HG03460 (cell line): ENCODE data around the gene PLA2G6.
"Not testable (repeated sequence)": the region's sequence is repeated elsewhere in the genome, so short reads cannot be mapped to it uniquely, and the experiment has no call there.

Source experiments
- ATAC-seq: cut with Tn5 transposase; IDR thresholded peaks from one replicate; pipeline ENCODE4 v1.9.1; 2021; ENCODE audit not compliant: unreplicated experiment

The PLA2G6 gene

DNA sequence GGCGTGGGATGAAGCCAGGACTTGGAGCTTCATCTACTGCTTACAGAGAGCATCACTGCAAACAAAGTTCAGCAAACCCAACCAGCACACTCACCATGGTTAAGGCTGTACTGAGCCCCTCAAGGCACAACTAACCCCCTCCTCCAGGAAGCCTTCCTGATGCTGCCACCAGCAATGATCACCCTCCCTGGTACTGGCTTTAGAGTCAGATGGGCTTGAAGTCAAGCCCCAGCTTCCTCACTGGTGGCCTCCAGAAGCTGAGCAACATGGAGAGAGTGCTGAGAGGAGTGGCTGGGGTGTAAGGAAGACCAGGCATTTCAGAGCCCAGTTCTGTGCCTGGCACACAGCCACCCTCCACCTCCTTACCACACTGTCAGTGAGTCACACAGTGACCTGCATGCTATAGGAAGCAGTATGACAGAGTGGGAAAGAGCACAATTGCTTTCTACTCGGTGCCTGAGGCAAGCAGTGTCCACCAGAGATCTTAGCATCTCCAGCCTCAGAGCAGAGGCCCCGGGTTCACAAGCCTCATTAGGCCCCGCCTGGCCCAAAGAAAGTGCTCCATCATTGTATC lies 46.4 kb downstream of the PLA2G6 start:
- no peak for ATAC-seq

DNA sequence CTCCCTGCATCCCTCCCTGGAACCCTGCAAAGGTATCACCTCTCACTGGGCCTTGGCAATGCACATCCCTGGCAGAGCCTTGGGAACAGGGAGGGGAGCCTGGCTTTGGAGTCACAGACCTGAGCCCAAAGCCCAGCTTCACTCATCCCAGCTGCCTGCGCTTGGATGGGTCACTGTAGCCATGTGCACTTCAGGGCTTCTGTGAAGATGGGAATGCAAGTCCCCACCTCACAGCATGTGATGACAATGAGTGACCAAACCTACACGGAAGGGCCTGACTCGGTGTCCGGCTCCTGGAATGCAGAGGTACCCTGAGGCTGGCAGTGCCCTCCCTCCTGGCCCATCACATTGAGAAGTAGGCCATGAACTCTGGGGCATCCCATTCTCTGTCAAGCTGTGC lies 48.3 kb downstream of the PLA2G6 start:
- no peak for ATAC-seq

DNA sequence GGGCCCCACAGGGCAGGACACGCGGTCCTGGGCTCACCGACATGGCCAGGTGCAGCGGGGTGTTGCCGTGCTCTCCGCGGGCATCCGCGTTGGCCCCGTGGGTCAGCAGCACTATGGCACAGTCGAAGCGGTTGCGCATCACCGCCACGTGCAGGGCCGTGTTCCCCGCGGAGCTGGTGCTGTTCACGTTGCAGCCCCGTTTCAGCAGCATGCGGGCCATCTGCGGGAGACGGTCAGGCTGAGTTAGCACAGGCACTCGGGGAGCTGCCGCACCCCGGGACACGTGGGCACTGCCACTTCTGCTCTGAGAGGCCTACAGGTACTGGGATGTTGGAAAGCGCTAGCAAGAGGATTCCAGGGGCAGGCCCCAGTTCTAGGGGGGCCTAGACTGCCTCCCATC lies 48.8 kb downstream of the PLA2G6 start:
- ATAC-seq, result no peak

DNA sequence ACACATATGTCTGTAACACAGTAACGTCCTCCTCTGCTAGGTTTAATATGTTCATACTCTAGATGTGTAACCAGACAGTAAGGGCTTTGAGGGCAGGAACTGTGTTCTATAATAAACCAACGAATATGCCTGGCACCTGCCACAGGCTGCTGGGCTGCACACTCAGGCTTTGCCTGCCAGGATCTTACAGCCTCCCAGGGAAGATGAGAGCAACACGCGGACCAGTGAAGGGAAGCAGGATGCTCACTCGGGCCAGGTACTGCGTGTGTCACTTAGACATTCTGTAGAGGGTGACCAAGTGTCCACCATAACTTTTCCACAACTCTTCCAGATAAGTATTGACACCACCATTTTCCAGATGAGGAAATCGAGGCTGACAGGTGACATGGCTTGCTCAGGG lies 49.5 kb downstream of the PLA2G6 start:
- no peak for ATAC-seq

DNA sequence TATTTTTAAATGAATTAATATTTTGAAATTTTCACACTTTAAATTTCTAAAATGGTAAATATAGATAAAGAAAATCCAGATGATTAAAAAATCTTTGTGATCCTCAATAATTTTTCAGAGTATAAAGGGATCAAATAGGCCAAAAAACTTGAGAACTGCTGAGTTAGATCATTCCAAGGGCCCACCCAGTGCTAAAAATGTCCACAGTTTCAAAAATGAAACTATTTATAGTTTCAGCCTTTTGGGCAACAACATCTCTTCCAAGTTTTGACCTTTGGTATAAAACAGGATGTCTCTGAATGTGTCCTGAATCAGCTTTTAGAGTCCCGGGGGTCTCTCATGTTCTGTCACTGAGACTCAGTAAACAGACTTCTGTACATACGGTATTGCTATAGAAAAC lies 50.2 kb downstream of the PLA2G6 start:
- ATAC-seq, result no peak

DNA sequence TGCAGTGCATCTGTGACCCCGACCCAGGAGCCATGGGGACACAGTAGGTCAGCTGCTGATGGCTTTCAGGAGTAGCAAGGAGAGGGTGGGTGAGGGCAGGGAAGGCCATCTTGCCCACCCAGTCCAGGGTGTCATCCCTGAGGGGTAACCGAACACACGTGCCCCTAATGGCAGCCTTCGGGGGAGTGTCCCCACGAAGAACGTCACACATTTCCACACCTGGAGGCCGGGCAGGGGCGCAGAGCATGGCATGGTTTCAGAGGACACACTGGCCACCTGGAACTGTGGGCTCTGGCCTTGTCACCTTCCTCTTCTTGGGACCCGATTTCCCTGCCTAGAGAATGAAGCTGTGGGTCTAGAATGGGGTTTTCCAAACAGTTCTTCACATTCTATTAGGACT lies 51.8 kb downstream of the PLA2G6 start:
- no peak for ATAC-seq

DNA sequence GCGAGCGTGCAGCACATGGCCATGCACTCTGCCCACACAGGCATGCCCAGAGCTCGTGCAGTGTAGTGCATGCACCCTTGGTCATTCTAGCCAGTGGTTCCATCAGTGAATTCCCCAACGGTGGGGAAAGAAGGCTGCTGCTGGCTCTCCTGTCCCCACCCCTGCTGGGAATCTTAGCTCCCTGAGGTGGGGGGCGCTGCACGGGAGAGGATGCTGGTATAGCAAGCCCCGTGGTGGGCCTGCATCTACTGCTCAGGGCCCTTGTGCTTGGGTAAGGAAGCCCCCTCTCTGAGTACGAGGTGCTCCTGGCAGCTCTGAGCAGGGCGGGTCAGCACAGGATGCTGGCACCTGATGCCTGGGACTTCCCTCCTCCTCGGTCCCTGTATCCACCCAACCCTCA lies 52.6 kb downstream of the PLA2G6 start:
- no peak for ATAC-seq

DNA sequence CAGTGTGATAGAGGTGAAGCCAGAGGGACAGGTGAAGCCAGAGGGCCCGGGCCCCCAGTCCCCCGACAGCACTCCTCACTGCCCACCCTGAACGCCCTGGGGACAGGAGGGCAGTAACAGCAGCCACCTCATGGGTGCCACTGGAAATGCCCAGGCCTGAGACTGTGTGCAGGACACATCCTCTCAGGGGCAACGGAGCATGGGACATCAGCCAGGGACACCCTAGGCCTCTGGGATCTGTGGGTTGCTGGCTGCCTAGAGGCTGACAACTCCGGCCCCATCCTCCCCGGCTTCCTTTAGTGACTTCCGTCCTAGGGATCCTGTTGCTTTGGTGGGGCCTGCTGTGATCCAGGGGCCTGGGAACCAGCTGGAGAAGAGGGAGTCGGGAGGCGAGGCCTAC lies 53.8 kb downstream of the PLA2G6 start:
- no peak for ATAC-seq

DNA sequence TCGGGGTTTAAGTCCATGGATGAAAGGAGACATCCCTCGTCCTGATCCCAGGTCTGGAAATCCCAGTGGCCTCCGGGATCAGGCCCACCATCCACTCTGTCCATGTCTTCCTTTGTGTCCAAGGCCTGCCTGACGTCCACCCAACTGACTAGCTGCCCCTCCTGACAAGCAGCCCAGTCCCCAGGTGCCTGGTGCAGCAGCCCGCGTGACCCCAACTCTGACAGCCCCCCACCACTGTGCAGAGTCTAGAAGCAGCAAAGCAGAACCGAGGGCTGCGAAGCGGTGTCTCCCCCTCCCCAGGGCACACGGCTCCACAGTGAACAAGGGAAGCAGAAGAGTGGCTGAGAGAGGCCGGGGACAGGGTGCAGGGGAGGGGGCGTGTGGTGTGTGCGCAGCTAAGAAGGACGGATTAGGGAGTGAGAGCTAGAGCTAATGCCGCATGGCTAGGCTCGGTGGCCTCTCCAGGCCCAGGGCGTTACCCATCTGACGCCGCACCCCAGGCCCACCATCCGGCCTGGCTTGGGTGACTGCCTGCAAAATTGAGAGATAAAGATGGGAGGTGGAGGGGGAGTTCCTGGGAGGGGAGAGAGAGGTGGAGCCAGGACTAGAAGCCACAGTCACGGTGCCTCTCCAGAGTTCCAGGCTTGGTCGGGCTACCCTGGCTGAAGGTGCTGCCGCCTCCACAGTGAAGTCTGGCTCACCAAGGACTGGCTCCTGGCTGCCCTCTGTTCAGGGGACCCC lies 54.5 kb downstream of the PLA2G6 start:
- no peak for ATAC-seq

DNA sequence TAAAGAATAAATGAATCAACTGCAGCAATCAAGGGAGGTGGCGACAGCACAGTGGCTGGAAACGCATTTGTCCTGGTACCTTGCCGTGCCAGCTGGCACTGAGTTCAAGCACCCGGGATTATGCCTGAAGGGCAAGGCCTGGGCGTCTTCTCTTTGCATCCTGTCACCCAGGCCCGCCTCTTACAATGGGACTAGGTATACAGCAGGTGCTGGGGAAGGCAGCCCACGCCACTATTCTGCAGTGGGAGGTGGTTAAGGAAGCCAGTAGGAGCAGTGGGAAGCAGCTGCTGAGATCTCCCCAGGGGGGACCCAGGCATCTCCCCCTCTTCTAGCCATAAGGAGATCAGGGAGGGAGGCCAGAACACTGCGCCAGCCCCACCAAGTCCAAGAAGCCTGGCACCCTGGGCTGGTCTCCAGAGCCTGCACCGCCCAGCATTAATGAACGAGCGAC lies 55.9 kb downstream of the PLA2G6 start:
- ATAC-seq, result no peak

DNA sequence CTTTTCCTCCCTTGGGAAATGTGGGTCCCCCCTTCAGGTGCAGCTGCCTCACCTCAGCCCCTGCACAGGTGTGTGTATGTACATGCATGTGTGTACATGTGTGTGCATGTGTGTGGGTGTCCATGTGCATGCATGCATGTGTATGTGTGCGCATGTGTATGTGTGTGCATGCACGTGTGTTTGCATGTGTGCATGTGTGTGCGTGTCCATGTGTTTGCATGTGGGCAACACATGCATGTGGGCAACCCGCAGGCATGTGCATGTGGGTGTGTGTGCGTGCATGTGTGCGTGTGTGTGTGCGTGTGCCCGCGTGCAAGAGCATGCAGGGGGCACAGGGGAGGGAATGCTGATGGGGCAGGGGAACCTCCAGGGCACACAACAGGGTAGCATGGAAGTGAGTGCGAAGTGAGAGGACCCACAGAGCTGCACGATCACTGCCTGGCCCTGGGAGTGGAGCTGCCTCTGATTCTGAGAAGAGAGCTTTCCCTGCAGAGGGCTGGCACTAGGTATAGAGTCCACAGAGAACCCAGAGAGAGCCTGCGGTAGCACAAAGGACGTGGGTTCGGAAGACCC lies 56.5 kb downstream of the PLA2G6 start:
- no peak for ATAC-seq

DNA sequence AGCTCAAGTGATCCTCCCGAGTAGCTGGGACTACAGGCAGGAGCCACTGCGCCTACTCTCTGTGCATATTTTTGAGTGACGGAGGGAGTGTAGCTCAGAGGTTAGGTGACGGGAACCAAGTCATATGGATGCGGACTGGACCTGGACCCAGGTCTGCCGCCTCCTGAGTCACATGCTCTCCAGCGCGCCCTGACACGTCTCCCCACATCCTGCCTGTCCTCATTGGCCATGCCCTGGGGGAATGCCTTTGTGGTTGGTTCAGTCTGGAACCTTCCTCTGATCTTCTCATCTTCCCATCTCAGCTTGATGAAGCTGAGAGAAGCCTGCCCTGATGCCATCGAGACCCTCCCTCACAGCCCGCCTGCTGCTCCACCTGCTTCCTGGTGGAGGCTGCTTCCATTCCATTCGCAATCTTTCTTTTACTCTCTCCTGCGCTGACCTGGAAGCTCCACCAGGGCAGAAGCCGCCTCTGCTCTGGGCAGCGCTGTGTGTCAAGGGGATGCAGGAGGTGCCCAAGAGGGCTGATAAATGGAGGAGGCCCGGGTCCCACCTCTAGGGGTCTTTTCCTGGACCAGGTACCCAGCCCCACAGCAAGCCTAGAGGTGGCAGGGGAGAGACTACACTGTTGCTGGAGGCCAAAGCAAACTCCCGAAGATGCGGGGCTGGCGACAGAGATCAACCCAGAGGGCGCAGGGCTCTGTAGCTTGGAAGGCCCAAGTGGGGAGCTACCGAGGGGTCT lies 57.2 kb downstream of the PLA2G6 start:
- no peak for ATAC-seq

DNA sequence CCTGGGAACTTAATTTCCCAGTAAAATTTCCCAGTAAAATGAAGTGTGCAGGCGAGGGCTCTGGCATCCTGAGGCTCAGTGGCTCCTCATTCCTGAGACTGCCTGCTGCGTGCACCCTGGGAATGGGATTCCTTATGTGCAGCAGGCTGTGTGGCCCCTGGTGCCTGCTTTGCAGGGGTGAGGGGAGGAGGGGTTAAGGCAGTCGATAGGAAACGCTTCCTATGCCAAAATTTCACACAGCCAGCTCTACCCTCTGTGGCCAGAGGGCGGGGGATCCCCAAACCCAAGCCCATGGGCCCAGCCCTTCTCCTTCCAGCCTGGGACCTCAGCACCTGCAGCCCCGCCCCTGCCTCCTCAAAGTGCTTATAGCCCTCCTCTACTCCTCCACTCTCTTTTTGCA lies 59.0 kb downstream of the PLA2G6 start:
- no peak for ATAC-seq

DNA sequence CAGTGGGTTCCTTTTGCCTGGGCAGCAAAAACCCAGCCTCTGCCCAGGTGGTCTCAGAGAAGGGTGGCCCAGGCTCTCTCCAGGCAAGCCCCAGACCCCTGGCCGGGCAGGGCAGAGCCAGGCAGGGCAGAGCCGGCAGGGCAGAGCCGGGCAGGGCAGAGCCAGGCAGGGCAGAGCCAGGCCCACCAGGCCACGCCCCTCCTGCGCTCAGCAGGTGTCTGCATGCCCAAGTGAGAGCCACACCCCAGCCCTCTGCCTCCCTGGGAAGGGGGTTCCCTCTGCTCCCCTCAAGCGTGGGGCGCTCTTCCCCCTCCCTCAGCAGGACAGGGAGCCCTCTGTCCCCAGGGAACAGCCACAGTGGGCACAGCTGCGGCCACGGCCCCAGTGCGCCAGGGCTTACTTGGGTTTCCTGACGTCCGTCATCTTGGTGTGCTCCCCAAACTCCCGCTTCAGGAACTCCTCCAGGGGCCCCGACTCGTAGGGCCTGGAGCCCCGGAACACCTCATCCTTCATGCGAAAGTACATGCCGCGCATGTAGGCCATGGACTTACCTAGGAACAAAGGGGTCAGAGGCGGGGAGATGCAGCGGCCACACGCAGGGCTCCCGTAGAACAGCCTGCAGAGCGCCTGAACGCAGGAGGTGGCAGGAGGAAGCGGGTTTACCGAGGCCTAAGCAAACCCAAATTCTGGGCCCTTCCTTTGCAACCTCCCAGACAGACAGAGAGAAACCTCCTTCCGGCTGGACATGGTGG lies 61.1 kb downstream of the PLA2G6 start:
- ATAC-seq, result no peak

DNA sequence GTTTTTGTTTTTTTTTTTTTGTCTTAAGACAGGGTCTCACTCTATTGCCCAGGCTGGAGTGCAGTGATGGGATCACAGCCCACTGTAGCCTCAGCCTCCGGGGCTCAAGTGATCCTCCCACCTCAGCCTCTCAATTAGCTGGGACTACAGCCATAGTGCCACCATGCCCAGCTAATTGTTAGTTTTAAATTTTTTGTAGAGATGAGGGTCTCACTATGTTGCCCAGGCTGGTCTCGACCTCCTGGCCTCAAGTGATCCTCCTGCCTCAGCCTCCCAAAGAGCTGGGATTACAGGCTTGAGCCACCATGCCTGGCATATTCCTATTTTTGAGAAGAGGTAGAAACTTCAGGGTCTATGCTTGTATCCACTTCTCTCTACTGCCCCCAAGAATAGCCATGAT lies 62.9 kb downstream of the PLA2G6 start:
- ATAC-seq, result not testable (repeated sequence)

DNA sequence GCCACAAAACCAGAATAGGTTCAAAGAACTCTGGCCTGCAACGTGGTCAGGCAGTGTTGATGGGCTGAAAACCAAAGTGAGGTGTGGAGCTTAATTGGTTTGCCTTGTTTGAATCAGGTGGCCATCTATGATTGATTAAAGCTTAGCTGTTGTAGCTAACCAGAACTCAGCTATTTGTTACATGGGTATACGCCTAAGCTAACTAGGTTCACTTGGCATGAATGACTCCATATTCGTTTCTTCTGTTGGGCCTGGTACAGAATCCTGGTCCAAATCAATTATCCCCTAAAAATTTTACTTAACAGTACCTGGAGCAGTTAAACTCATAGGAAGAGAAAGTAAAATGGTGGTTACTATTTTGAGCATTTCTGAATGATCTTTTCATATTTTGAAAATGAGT lies 63.4 kb downstream of the PLA2G6 start:
- no peak for ATAC-seq

DNA sequence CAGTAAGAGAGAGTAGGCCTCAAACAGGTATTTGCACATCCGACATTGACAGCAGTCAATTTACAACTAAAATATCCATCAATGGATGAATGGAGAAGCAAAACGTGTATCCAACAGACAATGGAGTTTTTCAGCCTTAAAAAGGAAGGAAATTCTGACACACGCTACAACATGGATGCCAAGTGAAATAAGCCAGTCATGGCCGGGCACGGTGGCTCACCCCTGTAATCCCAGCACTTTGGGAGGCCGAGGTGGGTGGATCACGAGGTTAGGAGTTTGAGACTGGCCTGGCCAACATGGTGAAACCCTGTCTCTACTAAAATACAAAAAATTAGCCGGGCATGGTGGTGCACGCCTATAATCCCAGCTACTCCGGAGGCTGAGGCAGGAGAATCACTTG lies 64.1 kb downstream of the PLA2G6 start:
- not testable (repeated sequence) for ATAC-seq

DNA sequence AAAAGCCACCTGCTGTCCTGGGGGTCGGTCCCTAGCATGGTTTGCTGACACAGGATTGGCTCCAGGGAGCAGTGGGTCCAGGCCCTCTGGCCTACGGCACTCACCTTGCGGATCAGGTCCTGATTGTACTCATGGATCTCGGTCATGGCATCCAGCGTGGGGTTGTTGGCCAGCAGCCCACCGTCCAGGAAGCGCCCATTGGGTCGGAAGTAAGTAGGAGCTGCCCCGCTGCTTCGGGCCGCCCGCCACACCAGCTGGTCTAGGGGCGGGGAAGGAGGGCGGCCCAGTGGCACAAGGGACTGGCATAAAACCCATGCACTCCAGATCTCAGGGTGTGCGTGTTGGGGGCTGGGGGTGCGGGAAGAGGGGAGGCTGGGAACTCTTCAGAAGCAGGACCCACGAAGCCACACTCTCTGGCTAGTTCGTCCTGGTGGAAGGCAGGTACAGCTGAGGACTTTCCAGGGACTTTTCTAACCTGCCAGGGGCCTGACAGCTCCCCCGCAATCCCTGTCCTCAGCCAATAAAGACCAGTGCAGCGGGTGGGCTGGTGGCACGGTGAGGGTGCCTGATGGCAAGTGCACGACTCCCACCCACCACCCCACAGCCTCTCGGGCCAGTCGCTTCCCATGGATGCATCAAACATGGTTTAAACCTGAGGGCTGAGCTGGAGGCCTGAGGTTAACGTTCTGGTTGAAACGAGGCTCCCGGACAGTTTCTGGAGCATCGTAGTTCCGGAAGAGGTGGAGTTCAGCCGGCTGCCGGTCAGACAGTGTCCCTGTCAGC lies 66.0 kb downstream of the PLA2G6 start:
- no peak for ATAC-seq

DNA sequence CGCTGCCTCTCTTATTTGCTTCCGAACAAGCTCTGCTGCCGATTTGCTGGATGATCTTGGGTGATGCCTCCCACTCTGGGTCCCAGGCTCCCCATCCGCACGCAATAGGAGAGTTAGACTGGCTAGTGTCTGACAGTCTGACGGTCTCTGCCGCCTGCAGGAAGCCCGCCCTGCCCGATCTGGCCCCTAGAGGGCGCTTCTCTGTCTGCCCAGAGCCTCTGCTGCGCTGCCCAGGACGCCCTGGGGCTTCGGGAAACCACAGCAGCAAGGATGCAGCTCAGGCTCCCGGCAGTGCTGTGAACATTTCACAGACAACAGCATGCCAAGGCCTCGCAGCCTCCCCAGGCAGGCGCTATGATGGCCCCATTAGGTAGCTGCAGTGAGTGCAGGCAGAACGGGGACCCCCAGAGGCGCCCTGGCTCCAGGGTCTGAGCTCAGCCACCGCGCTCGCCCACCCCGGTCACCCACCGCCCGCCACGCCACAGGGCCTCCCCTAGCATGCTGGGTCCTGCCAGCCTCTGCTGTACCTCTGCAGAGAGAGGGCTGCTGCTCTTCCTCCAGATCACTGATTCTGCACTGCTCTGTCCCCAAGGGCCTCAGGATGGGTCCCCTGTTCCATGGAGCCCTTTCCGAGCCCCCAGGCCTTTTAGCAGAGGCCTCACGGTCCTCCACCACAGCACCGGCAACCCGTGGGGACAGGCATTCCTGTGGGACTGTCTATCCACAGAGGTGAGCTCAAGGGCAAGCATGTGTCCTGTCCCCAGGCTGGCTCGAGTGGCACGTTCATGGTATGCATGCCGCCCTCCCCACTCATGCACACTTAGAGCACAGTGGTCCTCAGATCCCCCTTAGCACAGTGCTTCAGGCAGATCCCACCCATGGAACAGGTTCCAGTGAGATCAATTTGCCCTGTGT lies 66.9 kb downstream of the PLA2G6 start:
- no peak for ATAC-seq
